RWPE1 (cell line): Measurements from ENCODE around the gene IQGAP2.

Experiments
- CTCF ChIA-PET: fragments of 350-600 bp; sonication (Branson Sonifier 250); formaldehyde crosslinking; extraction: SDS; loops from one replicate; lab custom pipeline; 2021; lab: Yijun Ruan, JAX
- POLR2A ChIA-PET: fragments of 400-600 bp; formaldehyde crosslinking; extraction: SDS; loops from one replicate; lab custom pipeline; 2020; ENCODE audit warnings: antibody characterized with exemption; ENCODE audit not compliant: low non-redundant PET; lab: Yijun Ruan, JAX
- DNase-seq: peaks from one replicate; pipeline ENCODE4 v3.0.0; 2012; ENCODE audit warnings: low spot score
- H3K27ac ChIP-seq: fragments of 450-650 bp; 2 replicates; pipeline ENCODE4 v1.5.1; 2017
- CTCF ChIP-seq: fragments of 450-650 bp; conservative IDR thresholded peaks from 2 replicates; pipeline ENCODE4 v1.5.1; 2017; ENCODE audit warnings: low read depth, mild to moderate bottlenecking

The IQGAP2 gene

GRCh38 chr5:76451031-76451701, 48.1 kb downstream of the IQGAP2 start:
- CTCF ChIA-PET, result interaction anchor here (0.5 kb wide), 1 partner anchor 141 kb away, joined by 3 read pairs; no protein-coding TSS in a partner anchor

GRCh38 chr5:76455531-76456133, 52.5 kb downstream of the IQGAP2 start:
- no peak overlapping the region for H3K27ac ChIP-seq
- POLR2A ChIA-PET, result no interaction called here
- CTCF ChIA-PET, result no interaction called here
- no peak for DNase-seq
- TF ChIP-seq CTCF, result no peak

More at GRCh38 chr5:76451031-76451701, 48.1 kb downstream of the IQGAP2 start:
- no peak overlapping the region for H3K27ac ChIP-seq
- no peak for DNase-seq
- no peak for TF ChIP-seq CTCF
- POLR2A ChIA-PET, result no interaction called here

- ChIA-PET CTCF (no interaction called here), POLR2A (no interaction called here)
- no peak for DNase-seq
- no peak for TF ChIP-seq CTCF
- no peak overlapping the region for H3K27ac ChIP-seq
Measured at GRCh38 chr5:76456258-76456657, 53.2 kb downstream of the IQGAP2 start.

GRCh38 chr5:76457674-76458485, 54.8 kb downstream of the IQGAP2 start:
- CTCF ChIA-PET, result interaction anchor here (0.6 kb wide), 1 partner anchor 337 kb away, joined by 3 read pairs; no protein-coding TSS in a partner anchor
- POLR2A ChIA-PET, result no interaction called here
- no peak overlapping the region for H3K27ac ChIP-seq
- DNase-seq, result no peak
- no peak for TF ChIP-seq CTCF

GRCh38 chr5:76458486-76458830, 55.4 kb downstream of the IQGAP2 start:
- TF ChIP-seq CTCF, result no peak
- no peak overlapping the region for H3K27ac ChIP-seq
- ChIA-PET POLR2A (no interaction called here), CTCF (interaction anchor here (0.6 kb wide), 1 partner anchor 336 kb away, joined by 3 read pairs; no protein-coding TSS in a partner anchor)
- no peak for DNase-seq

GRCh38 chr5:76460104-76460503, 57.0 kb downstream of the IQGAP2 start:
- ChIA-PET CTCF (no interaction called here), POLR2A (no interaction called here)
- no peak for TF ChIP-seq CTCF
- DNase-seq, result no peak
- H3K27ac ChIP-seq, result no peak overlapping the region
